ENCODE measurements around the gene PLCH1.
"Not testable (repeated sequence)": the region's sequence is repeated elsewhere in the genome, so short reads cannot be mapped to it uniquely, and the experiment has no call there.

Gene PLCH1

DNA sequence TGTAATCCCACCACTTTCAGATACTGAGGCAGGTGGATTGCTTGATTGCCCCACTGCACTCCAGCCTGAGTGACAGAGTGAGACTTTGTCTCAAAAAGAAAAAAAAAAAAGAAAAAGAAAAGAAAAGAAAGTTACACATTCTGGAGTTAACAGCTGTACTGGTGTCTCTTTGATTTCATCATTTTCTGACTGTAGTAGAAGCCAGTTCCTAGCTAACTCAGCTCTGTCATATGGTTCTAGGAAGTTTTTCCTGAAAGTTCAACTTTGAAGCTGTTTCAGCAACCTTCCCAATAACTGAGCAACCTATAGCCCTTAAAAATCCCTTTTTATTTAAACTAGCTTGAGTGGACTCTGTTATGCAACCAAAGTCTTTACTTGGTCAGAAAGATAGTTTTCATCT, 346.8 kb downstream of the PLCH1 start:
- no peak for FAIRE-seq
- DNase-seq (ENCODE audit: extremely low spot score, insufficient read length, low read depth): no peak

DNA sequence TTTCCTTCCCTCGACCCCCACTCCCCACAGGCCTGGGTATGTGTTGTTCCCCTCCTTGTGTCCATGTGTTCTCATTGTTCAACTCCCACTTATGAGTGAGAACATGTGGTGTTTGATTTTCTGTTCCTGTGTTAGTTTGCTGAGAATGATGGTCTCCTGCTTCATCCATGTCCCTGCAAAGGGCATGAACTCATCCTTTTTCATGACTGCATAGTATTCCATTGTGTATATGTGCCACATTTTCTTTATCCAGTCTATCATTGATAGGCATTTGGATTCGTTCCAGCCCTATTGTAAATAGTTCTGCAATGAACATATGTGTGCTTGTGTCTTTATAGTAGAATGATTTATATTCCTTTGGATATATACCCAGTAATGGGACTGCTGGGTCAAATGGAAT, 350.0 kb downstream of the PLCH1 start:
- DNase-seq (ENCODE audit: extremely low spot score, insufficient read length, low read depth); FAIRE-seq: not testable (repeated sequence)

DNA sequence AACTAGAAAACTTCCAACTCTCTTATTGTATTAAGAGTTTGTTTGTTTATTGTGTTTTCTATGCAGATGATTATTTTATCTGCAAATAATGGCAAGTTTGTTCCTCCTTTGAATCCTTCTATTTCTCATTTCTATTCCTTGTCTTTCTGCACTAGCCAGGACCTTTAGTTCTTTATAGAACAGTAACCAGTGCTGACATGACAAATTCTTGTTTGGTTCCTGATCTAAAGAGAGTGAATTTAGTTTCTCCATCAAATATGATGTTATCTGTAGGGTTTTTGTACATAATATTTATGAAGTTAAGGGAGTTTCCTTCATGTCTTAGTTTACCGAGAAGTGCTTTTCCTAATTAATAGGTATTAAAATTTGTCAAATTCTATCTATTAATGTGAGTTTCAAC, 350.6 kb downstream of the PLCH1 start:
- no peak for FAIRE-seq
- no peak for DNase-seq (ENCODE audit: extremely low spot score, insufficient read length, low read depth)

DNA sequence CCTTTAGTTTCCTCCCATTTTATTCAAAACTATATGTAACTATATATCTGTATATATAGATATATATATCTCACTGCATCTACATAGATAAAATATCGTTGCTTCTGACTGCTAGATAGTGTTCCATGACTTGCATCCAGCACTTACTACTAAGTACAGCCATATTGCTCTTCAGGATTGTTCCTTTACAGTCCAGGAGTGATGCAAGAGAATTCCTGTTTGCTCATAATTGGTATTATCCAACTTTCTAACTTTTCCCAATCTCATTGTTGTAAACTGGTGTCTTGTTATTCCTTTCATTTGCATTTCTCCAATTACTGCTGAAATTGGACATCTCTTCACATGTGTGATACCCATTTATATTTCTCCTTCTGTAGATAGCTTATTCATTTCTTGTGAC, 351.6 kb downstream of the PLCH1 start:
- FAIRE-seq: no peak
- no peak for DNase-seq (ENCODE audit: extremely low spot score, insufficient read length, low read depth)

DNA sequence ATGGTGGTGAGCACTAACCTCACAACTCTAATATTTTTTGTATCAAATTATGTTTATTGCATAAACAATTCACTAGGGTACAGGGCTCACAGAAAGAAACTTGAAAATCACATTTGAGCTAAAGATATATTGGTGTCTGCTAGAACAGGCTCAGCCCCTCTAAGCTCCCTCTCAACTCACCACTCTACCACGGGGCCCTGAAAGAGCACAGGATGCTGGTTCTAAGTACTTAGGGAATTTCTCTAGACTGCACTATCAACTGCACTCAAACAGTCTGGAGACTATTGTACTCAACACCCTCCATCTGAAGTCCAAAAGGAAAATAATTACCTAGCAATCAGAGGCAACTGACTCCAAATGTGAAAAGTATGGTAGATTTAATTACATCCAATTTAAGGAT, 352.7 kb downstream of the PLCH1 start:
- DNase-seq (ENCODE audit: extremely low spot score, insufficient read length, low read depth): no peak
- FAIRE-seq: no peak

DNA sequence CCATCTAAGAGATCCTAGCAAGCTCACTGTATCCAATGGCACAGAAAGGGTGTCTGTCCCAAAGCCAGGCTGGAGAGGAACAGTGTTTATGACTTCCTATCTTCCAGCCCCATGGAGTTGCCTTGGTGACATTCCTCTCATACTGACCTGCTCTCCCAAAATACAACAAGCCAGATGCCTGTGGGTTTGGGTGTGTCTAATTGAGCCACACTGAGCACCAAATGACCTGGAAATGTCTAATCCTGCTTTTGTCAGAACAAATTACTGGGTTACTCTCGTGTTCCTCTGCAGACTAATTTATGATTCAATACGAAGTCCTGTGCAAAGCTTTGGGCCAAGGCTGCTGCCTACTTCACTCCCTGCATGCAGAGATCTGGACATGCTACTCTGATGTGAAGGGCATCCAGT, 353.3 kb downstream of the PLCH1 start:
- DNase-seq (ENCODE audit: extremely low spot score, insufficient read length, low read depth): no peak
- no peak for FAIRE-seq

DNA sequence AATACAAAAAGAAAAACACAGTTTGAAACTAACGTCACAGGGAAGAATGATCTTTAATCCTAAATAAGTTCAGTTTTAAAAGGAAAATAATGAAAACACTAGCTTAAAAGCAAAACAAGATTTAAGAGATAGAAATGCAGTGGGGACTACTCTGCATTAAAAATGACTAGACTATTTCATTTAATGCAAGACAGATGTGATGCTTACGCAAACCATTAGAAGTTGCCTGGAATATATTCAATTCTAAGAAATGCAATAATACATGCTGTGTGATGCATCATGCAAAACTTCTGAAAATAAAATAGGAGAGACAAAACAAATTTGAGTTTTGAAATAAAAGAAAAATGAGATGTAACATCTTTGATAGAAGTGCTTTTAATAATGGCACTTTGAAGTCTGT, 353.8 kb downstream of the PLCH1 start:
- FAIRE-seq (no peak), DNase-seq (ENCODE audit: extremely low spot score, insufficient read length, low read depth) (no peak)

DNA sequence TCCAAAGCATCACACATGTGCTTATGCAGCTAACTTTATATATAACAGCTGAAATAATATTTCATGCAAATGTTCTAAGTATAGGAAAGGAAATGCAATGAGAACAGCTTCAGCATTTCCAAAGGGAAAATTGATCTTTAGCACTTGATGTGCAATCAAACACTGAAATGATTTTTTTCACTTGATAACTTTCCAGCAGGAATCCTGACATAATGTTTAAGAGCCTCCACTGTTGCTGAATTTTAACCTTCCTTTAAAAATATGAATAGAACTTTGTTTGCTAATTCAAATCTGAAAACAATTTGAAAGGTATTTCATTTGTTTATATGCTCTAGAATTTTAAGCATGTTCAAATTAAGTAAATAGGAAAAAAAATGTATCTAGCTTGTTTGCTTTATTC, 354.5 kb downstream of the PLCH1 start:
- FAIRE-seq (no peak), DNase-seq (ENCODE audit: extremely low spot score, insufficient read length, low read depth) (no peak)

DNA sequence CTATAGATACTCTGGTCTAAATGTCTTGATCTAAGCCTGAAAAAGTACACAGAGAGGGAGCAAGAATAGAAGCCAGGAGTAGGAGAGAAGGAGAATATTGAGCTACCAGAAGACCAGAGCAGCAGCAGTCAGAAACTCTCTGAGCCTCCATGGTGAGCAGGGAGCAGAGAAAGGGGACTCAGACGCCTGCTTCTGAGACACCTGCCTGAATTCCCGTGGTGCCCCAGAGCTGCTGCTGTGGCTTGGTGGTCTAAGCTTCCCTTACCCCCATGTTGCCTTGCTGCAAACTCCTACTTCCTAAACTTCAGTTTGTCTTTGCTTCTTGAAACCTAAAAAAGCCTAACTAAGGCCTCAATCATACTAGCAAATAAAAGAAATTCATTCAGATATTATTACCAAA, 356.5 kb downstream of the PLCH1 start:
- no peak for DNase-seq (ENCODE audit: extremely low spot score, insufficient read length, low read depth)
- FAIRE-seq: no peak

DNA sequence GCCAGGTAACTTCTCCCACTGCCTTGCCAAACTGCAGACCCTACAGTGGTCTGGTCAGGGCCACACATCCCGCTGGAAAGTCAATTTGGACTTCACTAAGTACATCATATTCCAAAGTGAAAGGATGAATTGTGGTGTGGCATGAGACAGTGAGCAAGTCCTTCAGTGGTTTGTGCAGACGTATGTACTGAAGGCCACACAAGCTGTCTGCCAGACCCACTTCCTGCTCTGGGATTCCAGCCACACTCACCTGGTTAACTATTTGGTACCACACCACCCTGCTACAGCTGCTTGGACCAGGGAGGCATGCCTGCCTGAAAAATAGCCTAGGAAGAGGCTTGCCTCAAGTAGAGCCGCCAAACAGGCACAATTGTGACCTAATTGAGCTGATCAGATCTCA, 357.3 kb downstream of the PLCH1 start:
- FAIRE-seq (no peak), DNase-seq (ENCODE audit: extremely low spot score, insufficient read length, low read depth) (no peak)

DNA sequence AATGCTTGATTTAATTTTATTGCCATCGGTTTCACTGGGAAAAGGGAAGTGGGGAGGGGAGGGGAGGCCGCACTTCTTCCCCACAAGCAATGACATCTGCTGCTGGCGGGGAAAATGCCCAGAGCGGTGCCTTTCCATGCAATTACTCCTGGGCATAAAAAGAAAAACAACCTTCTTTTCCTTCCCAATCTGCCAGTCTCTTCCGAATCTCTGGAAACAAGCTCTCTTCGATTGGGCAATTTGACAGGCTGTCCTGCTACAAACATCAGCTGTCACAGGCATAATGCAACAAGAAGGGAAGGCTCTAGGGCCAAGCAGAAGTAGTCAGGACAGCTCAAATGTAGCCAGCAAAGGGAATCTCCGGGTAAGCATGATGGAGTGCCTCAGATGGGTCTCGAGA, 358.0 kb downstream of the PLCH1 start:
- DNase-seq (ENCODE audit: extremely low spot score, insufficient read length, low read depth) (no peak), FAIRE-seq (no peak)

DNA sequence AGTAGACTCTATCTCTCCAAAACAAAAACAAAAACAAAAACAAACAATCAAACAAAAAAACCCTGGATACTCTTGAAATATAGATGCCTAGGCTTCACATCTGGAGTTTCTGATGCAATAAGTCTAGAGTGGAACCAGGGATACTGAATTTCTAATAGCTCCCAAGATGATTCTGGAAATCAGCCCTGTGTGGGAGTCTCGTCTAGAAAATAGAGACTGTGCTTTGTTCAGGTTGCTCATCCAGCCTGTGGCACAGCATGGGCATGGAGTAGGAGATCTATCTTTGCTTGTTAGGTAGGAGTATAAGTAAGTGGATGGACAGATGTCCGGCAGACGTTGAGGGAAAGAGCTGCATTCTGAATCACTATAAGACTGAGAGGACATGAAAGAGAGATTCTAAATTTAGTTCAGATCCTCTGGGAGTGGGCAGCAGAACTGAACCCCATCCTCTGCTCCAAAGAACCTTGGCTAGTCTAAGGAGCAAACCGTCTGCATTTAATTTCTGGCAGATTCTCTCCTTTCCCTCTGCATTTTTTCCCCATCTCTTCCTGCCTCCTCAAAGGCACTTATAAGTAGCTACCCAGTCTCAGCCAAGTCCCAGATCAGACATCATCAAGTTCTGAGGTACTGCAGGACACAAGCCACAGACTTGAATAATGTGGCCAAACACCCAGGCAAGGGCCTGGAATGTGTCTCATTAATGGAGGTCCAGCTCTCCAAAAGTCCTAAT, 358.8 kb downstream of the PLCH1 start:
- FAIRE-seq (no peak), DNase-seq (ENCODE audit: extremely low spot score, insufficient read length, low read depth) (no peak)

DNA sequence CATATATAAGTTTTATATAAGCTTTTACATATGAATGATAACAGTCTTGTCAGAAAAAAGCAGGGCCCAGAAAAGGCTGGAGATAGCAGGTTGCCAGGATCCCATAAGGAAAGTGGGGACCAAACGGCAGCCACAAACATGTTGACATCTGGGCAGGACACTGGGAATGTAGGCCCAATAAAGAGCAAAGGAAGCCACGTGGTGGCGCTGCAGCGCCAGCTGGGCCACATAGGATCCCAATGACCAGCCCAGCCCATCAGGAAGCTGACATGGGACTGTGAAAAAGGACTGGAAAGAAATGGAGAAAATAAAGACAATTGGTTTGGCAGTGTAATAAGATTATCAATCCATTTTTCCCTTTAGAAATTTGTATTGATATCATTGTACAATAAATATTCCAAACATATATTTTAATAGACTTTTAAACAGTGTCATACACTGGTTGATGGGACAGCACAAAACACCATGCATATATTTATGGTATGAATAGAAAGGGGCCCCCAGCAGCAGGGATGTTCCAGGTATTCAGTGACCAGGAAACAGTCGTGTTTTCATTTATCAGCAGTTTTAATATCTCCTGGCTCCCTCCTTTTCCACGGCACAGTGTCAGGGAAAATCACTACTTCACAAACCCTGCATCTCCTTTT, 362.4 kb downstream of the PLCH1 start:
- DNase-seq (ENCODE audit: extremely low spot score, insufficient read length, low read depth): no peak

DNA sequence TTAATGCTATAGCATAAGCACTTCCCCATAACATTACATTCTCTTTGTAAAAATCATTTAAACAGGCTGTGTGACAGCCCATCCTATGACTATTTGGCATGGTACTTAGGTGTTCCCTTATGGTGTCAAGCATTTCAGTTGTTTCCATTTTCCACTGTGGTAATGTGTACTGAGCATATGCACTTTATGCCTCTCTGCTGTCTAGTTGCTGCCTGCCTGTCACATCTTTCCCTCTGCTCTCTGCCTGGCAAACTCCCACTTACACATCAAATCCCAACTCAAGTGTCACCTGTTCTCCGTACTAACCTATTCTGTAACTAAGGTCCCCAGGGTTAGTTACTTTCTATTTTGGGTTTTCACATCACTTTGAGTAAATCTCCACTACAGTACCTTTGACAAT, 367.0 kb downstream of the PLCH1 start:
- FAIRE-seq: no peak
- DNase-seq (ENCODE audit: extremely low spot score, insufficient read length, low read depth): no peak

More for the DNA sequence above, 362.4 kb downstream of the PLCH1 start:
- FAIRE-seq: no peak

DNA sequence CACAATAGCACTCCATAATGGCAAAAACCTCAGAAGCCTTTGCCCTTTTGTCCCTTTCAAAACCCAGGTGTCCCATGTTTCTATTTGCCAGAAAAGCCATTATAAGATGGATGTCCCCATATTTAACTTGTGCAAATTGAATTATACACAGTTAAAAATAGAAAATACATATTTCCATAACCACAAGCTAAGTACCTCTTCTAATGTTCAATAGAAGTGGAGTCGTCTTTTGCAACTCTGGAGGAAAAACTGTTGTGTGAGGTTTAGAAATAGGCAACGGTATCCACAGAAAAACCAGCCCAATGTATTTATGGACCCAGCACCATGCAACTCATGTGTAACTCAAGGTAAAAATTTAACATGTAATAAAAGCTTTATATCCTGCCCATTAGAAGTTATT, 367.8 kb downstream of the PLCH1 start:
- no peak for DNase-seq (ENCODE audit: extremely low spot score, insufficient read length, low read depth)
- FAIRE-seq: no peak

DNA sequence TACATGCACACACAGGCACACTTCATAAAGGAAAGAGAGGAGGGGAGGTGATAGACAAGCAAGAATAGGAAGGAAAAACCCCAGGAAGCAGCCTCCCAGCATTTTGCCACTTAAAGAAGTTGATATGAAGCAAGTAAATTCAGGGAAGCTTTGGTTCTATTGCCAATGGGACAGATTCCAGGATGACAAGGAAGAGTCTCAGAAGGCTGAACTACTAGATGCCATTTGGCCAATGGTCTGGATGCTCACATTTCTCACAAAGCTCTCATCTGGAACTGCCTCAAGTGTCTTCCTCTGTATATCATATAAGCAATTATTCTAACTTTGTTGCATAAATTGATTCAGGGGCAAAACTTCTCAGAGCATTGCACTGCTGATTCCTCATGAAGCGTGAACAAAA, 372.6 kb downstream of the PLCH1 start:
- FAIRE-seq: no peak

DNA sequence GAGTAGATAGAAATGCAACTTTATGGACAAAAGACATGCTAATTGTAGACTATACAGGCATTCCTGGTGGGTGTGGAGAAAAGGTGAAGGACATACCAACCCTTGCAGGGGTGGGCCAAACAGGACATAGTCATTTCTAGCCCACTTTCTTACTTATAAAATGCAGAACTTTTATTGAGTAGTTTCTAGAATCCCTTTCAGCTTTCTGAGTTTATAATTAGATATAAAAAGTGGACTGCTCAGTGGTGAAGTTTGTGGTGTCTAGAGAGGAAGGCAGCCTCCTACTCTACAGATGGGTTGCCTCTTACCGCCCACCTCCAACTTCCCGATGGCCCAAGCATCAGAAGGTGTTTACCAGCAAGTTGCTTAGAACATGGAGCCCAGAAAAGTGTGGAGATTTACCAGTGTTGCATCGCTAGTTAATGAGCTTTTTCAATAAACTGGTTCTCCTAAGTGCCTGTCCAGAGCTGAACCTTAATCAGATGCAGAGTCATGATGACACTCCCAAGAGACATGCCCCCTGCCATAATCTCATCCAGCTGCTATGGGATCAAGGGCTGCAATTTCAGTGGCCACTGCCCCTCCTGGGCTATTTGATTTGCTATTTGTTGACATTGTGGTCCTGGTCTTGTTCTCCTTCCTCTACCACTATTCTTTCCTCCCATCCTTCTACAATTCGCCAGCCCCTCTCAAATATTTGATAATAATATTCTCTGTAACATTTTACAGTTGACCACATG, 373.9 kb downstream of the PLCH1 start:
- FAIRE-seq (no peak), DNase-seq (ENCODE audit: extremely low spot score, insufficient read length, low read depth) (no peak)

More for the DNA sequence above, 372.6 kb downstream of the PLCH1 start:
- no peak for DNase-seq (ENCODE audit: extremely low spot score, insufficient read length, low read depth)

DNA sequence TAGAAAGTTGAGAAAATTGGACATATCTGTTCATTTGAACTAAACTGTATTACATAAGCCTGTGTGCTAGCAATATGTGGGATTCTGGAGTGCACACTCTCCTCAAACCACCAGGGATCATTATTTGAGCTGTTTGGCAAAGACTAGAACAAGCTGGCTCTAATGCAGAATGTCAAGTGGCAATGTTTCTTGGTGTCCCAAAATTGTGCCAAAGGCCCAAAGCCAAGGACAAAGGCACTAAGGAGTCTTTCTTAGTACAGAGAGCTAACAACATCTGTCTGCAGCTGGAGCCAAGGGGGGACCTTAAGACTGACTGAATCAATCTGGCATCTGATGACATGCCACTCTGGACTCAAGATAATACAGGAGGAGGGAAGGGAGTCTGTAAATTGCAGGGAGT, 374.7 kb downstream of the PLCH1 start:
- FAIRE-seq (no peak), DNase-seq (ENCODE audit: extremely low spot score, insufficient read length, low read depth) (no peak)

DNA sequence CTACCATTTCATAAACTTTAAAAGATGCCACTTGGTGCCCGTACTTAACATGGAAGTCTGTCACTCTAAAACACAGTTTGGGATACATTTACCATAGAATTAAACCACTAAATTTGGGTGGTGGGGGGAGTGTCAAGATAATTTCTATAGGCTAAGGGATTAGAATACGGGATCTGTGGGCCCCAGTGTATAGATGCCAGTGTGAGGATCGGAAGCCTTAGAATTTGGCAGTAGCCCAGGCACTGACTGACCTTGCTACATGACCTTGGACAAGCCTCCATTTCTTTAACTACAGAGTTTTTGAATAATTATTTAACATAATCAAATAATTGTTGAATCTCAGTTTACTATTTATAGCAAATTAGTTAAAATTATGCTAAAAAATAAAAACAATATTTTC, 375.1 kb downstream of the PLCH1 start:
- no peak for FAIRE-seq

DNA sequence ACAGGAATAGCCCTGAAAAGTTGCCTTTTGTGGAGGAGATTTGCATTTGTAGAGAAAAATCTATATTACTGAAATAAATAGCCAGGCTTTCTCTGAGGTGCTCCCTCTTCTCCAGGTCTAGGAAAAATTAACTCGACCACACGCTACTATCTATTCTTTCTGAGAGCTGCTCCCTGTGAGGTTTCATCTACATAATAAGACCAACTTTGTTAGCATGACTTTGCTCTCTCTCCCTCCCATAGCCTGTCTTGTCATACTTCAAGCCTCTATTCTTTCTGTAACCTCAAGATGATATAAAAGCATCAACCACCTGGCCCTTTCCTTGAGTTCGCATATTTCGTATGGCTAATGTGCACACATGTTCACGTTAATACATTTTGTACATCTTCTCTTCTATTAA, 375.6 kb downstream of the PLCH1 start:
- no peak for FAIRE-seq
- no peak for DNase-seq (ENCODE audit: extremely low spot score, insufficient read length, low read depth)

More for the DNA sequence above, 375.1 kb downstream of the PLCH1 start:
- DNase-seq (ENCODE audit: extremely low spot score, insufficient read length, low read depth): no peak

DNA sequence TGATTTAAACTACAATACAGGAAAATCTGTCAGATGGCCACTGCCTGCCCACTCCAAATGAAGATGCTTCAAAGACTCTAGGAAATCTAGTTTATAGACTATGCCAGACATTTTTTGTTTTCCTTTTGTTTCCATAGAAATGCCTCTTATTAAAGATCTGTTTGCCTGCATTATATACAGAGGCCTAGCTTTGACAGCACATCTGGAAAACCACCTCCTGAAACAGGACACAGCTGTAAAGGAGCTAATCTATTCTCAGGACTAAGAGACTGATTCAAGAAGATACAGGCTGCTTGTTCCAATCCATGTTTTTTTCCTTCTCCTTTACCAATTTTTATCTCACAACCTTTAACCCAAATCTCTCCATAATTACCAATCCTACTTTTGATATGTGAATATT, 376.1 kb downstream of the PLCH1 start:
- no peak for DNase-seq (ENCODE audit: extremely low spot score, insufficient read length, low read depth)
- no peak for FAIRE-seq

All from GM18507 (cell line).